Thoracic aorta (tissue), 2 donors: Measurements from ENCODE around the gene MSH2. TPM values are rescaled to one million over a fixed set of nuclear protein-coding genes. Genes with fewer than 3 reads are reported as not detected.
"Not testable (repeated sequence)": the region's sequence is repeated elsewhere in the genome, so short reads cannot be mapped to it uniquely, and the experiment has no call there.

Source experiments
- ATAC-seq: fragments of 150-250 bp; one replicate; pipeline ENCODE4 v1.8.0; 2017; ENCODE audit warnings: low read depth; ENCODE audit not compliant: insufficient number of reproducible peaks, low FRiP score
- DNase-seq: peaks from one replicate; pipeline ENCODE4 v3.0.0-alpha.2; 2020; ENCODE audit warnings: low spot score
- H3K27ac ChIP-seq, 2 donors: fragments of 200-600 bp; sonication (generic); 1 replicate in 1 of 2; 2 replicates in 1 of 2; pipeline ENCODE4 v1.5.1; 2016; ENCODE audit warnings: mild to moderate bottlenecking in 2 of 2, moderate library complexity in 2 of 2
- H3K27me3 ChIP-seq: fragments of 200-600 bp; sonication (generic); replicated peaks from 2 replicates; pipeline ENCODE4 v1.6.0; 2016; ENCODE audit warnings: mild to moderate bottlenecking; ENCODE audit not compliant: insufficient read depth
- H3K36me3 ChIP-seq: fragments of 200-600 bp; sonication (generic); one replicate; pipeline ENCODE4 v1.5.1; 2016
- H3K4me1 ChIP-seq, 2 donors: fragments of 200-600 bp; sonication (generic); 1 replicate in 1 of 2; 2 replicates in 1 of 2; pipeline versions ENCODE4 v1.5.1 to v1.6.0; 2016; ENCODE audit warnings: low read depth in 2 of 2, mild to moderate bottlenecking in 1 of 2; ENCODE audit not compliant: control insufficient read depth in 1 of 2
- H3K4me3 ChIP-seq: fragments of 200-600 bp; sonication (generic); 2 replicates; pipeline ENCODE4 v1.5.1; 2016; ENCODE audit warnings: mild to moderate bottlenecking
- H3K9me3 ChIP-seq: fragments of 200-600 bp; sonication (generic); 2 replicates; pipeline ENCODE4 v1.5.1; 2016
- total RNA-seq, 2 donors: library from RNA; depleted of rRNA; stranded (reverse); fragments of >200 nt; gene quantifications; one replicate each; pipeline versions ENCODE4 v1.1.0 to v1.2.3, GENCODE V29; 2016
- TF ChIP-seq, protein P1 (sequence below): fragments of 200-600 bp; sonication (generic); IDR thresholded peaks from one replicate; pipeline ENCODE4 v1.5.1; 2019; ENCODE audit warnings: antibody characterized with exemption

Gene MSH2
- total RNA-seq, 2 donors from 2014 or later, result 4.7 to 9.6 TPM

DNA sequence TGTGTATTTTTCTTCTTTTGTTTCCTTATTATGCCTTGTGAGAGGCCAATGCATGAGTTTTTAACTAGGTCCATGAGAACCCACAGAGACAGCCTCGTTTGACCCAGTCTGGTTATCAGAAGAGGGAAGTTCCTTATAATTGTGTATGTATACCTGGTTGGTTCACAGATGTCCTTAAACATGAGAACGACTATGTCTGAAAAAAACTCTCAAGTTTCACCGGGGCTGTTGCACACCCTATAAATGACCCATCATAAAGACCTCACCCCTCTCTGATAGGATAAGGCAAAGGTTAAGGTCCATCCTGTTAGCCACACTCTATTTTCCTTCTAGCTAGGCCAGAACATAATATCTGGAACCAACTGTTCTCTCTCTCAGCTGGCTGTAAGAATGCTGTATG lies 42.7 kb upstream of the MSH2 start:
- Histone ChIP-seq H3K4me3 (no peak overlapping the region), H3K27ac (no peak overlapping the region), H3K4me1 (peaks cover 5 to 16% of the 10 kb centered on the region in 2 donors), H3K9me3 (no peaks in the 10 kb centered on the region), H3K27me3 (no peaks in the 10 kb centered on the region), H3K36me3 (no peaks in the 10 kb centered on the region)
- DNase-seq, result no peak
- TF ChIP-seq, protein P1, sequence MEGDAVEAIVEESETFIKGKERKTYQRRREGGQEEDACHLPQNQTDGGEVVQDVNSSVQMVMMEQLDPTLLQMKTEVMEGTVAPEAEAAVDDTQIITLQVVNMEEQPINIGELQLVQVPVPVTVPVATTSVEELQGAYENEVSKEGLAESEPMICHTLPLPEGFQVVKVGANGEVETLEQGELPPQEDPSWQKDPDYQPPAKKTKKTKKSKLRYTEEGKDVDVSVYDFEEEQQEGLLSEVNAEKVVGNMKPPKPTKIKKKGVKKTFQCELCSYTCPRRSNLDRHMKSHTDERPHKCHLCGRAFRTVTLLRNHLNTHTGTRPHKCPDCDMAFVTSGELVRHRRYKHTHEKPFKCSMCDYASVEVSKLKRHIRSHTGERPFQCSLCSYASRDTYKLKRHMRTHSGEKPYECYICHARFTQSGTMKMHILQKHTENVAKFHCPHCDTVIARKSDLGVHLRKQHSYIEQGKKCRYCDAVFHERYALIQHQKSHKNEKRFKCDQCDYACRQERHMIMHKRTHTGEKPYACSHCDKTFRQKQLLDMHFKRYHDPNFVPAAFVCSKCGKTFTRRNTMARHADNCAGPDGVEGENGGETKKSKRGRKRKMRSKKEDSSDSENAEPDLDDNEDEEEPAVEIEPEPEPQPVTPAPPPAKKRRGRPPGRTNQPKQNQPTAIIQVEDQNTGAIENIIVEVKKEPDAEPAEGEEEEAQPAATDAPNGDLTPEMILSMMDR, result no peak
- ATAC-seq, result no peak

DNA sequence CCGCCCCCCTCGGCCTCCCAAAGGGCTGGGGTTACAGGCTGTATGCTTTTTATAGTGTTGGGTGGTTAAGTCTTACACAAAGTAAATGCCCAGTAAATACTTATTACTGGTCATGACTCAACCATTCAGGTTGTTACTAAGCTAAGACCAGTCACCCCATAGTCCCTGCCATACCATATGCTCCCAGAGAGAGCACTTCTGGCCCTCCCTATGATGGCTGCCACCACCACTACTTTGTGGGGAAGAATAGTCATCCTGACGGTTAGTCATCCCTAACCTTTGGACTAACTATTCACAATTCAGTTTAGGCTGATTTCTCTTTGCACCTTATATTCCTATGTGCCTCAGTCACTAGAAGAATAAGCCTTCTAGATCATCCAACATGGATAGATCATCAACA lies 42.0 kb upstream of the MSH2 start:
- H3K4me3 ChIP-seq, result no peak overlapping the region
- TF ChIP-seq, protein P1, result no peak
- ATAC-seq (no peak), DNase-seq (no peak)
- H3K9me3 ChIP-seq, result no peaks in the 10 kb centered on the region
- H3K4me1 ChIP-seq, result peaks cover 5 to 16% of the 10 kb centered on the region in 2 donors
- H3K36me3 ChIP-seq, result no peaks in the 10 kb centered on the region
- H3K27ac ChIP-seq, result no peak overlapping the region
- H3K27me3 ChIP-seq, result no peaks in the 10 kb centered on the region

DNA sequence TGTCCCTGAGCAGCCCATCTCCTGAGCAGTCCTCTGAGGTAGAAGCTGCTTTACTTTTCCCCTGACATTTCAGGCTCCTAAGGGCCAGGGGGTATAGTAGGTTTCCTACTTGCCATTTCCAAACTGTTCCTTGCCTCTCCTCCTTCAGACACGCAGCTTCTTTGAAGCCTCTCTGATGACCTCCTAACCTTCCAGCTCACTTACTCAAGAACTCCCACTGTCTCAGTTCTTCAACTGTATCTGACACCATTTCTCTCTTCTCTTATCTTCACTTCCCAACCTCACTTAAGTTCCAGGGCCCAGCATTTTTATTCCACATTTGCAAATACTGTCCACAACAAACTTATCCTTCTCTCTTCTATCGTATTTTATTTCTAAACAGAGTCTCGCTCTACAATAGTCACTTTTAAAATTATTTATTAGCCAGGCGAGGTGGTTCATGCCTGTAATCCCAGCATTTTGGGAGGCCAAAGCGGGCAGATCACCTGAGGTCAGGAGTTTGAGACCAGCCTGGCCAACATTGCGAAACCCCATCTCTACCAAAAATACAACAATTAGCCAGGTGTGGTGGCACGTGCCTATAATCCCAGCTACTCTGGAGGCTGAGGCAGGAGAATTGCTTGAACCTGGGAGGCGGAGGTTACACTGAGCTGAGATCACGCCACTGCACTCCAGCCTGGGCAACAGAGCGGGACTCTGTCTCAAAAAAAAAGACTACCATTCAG lies 41.3 kb upstream of the MSH2 start:
- not testable (repeated sequence) for DNase-seq, ATAC-seq, H3K4me3 ChIP-seq, H3K9me3 ChIP-seq, H3K27me3 ChIP-seq, H3K27ac ChIP-seq, H3K36me3 ChIP-seq
- H3K4me1 ChIP-seq, result peaks cover 5 to 13% of the 10 kb centered on the region in 2 donors

DNA sequence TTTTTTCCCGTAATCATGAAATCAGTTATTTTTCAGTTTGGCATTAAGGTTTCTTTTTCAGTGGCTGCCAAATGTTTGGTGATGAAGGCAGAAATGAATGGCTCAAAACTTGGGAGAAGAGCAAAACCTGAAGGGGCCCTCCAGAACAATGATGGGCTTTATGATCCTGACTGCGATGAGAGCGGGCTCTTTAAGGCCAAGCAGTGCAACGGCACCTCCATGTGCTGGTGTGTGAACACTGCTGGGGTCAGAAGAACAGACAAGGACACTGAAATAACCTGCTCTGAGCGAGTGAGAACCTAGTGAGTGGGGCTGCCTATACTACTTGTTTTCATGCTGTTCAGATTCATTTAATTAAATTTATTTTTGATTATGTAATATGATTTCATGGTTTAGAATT lies 29.2 kb upstream of the MSH2 start:
- ATAC-seq (no peak), DNase-seq (no peak)
- TF ChIP-seq, protein P1, result no peak
- H3K27ac ChIP-seq, result no peak overlapping the region
- H3K9me3 ChIP-seq, result no peaks in the 10 kb centered on the region
- H3K36me3 ChIP-seq, result no peaks in the 10 kb centered on the region
- peaks cover 12% of the 10 kb centered on the region for H3K27me3 ChIP-seq
- H3K4me1 ChIP-seq, result peaks cover 11 to 12% of the 10 kb centered on the region in 2 donors
- H3K4me3 ChIP-seq, result no peak overlapping the region

DNA sequence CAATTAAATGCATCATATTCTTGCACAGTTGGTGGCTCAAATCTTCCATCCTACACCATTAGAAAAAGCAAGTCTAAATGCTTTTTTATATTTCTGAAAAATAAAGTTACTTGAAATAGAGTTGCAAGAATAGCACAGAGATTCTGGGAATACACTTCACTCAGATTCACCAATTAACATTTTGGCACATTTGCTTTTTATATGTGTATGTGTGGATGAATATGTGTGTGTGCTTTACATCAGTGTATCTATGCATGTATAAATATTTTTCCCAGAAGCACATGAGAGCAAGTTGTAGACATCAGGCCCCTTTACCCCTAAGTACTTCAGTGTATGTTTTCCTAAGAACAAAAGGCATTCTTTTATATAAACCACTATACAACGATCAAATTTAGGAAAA lies 27.6 kb upstream of the MSH2 start:
- TF ChIP-seq, protein P1, result no peak
- no peak for ATAC-seq
- Histone ChIP-seq H3K27ac (no peak overlapping the region), H3K4me1 (no peaks in the 10 kb centered on the region), H3K27me3 (no peaks in the 10 kb centered on the region), H3K4me3 (no peak overlapping the region), H3K36me3 (no peaks in the 10 kb centered on the region), H3K9me3 (no peaks in the 10 kb centered on the region)
- no peak for DNase-seq

DNA sequence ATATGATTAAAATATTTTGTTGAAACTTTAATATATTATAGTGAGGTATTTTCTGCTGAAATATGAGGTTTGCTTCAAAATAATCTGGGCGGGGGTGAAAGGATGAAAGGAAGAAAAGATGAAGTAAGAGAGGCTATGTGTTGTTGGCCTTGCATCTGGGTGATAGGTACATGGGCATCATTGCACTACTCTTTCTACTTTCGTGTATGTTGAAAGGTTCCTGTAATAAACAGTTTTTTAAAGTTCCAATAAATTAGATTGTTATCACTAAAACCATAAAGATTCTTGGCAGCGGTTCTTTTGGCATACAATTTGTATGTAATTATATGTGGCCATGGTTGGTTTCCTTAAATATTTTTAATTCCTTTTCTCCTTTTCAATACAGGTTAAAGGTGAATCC lies 23.6 kb upstream of the MSH2 start:
- Histone ChIP-seq H3K27ac (no peak overlapping the region), H3K4me3 (no peak overlapping the region), H3K27me3 (no peaks in the 10 kb centered on the region), H3K36me3 (no peaks in the 10 kb centered on the region), H3K4me1 (no peaks in the 10 kb centered on the region), H3K9me3 (no peaks in the 10 kb centered on the region)
- TF ChIP-seq, protein P1, result no peak
- ATAC-seq, result no peak
- DNase-seq, result no peak
